D721Med (cell line): Measurements from ENCODE around the gene ITM2B.
"Not testable (repeated sequence)": the region's sequence is repeated elsewhere in the genome, so short reads cannot be mapped to it uniquely, and the experiment has no call there.

Source experiments
- DNase-seq: peaks from one replicate; pipeline ENCODE4 v3.0.0; 2011; ENCODE audit warnings: low spot score; ENCODE audit not compliant: insufficient read length
- FAIRE-seq: peaks from 2 replicates; lab custom pipeline; 2011; peaks lifted over from hg19 to GRCh38; lab: Jason Lieb, UNC
- CTCF ChIP-seq: IDR thresholded peaks from 2 replicates; pipeline ENCODE4 v1.5.1; 2012; ENCODE audit warnings: mild to moderate bottlenecking, control low read depth; ENCODE audit not compliant: insufficient read depth; ENCODE audit errors: missing control alignments

Gene ITM2B

GRCh38 chr13:48235341-48236135 lies 2.5 kb downstream of the ITM2B start:
- FAIRE-seq = no peak

GRCh38 chr13:48236528-48237353 lies 3.7 kb downstream of the ITM2B start:
- DNase-seq (no peak), FAIRE-seq (no peak)

More at GRCh38 chr13:48235341-48236135, 2.5 kb downstream of the ITM2B start:
- no peak for TF ChIP-seq CTCF
- no peak for DNase-seq

GRCh38 chr13:48239369-48239768 lies 6.4 kb downstream of the ITM2B start:
- FAIRE-seq = not testable (repeated sequence)

More at GRCh38 chr13:48236528-48237353, 3.7 kb downstream of the ITM2B start:
- no peak for TF ChIP-seq CTCF

GRCh38 chr13:48241651-48242050 lies 8.6 kb downstream of the ITM2B start:
- DNase-seq (no peak), FAIRE-seq (no peak)
- TF ChIP-seq CTCF = no peak

More at GRCh38 chr13:48239369-48239768, 6.4 kb downstream of the ITM2B start:
- DNase-seq = not testable (repeated sequence)

- no peak for FAIRE-seq
- no peak for DNase-seq
These were observed 9.7 kb downstream of the ITM2B start for GRCh38 chr13:48242677-48243076.

GRCh38 chr13:48244159-48244558 lies 11.2 kb downstream of the ITM2B start:
- no peak for TF ChIP-seq CTCF
- FAIRE-seq (no peak), DNase-seq (no peak)

More at GRCh38 chr13:48242677-48243076, 9.7 kb downstream of the ITM2B start:
- TF ChIP-seq CTCF = no peak

- FAIRE-seq (no peak), DNase-seq (no peak)
- no peak for TF ChIP-seq CTCF
These were observed 13.1 kb downstream of the ITM2B start for GRCh38 chr13:48246102-48246501.
